Suprapubic skin (tissue), 4 donors: Measurements from ENCODE around the gene IL1RAPL2.

Experiments
- EP300 ChIP-seq: sonication (generic); formaldehyde crosslinking; IDR thresholded peaks from one replicate; pipeline ENCODE4 v1.6.1; 2017; ENCODE audit warnings: antibody characterized with exemption
- POLR2AphosphoS5 ChIP-seq, 3 donors: sonication (generic); formaldehyde crosslinking; IDR thresholded peaks; one replicate each; pipeline ENCODE4 v1.6.1; 2017; ENCODE audit warnings: antibody characterized with exemption in 3 of 3

GRCh38 chrX:104918122-104918521, 352.1 kb downstream of the IL1RAPL2 start:
- TF ChIP-seq EP300 (no peak), POLR2AphosphoS5 (IDR thresholded peaks at IDR 0.05) (no peak)
